Fibroblast of lung (primary cell): ENCODE data around the gene CYBA.

ENCODE experiments used
- CTCF ChIP-seq, 2 donors: IDR thresholded peaks in 1 of 2; conservative IDR thresholded peaks in 1 of 2; 1 replicate in 1 of 2; 2 replicates in 1 of 2; pipeline ENCODE4 v1.5.1; 2011 to 2012; ENCODE audit warnings: low read length in 2 of 2, control low read depth in 1 of 2, inconsistent platforms in 1 of 2, low read depth in 1 of 2, mild to moderate bottlenecking in 1 of 2
- EZH2 ChIP-seq: IDR thresholded peaks from 2 replicates; pipeline ENCODE4 v1.5.1; 2012; ENCODE audit warnings: low read length, control low read depth, mild to moderate bottlenecking; ENCODE audit errors: missing control alignments

- TF ChIP-seq CTCF (conservative IDR thresholded peaks at IDR 0.05 in 1 of 2, IDR thresholded peaks at IDR 0.05 in 1 of 2; ENCODE audit: low read depth in 1 of 2, low read length in 2 of 2) (no peak), EZH2 (no peak)
Observed at GRCh38 chr16:88601313-88602036, 49.4 kb downstream of the CYBA start.
